ENCODE data around the gene CEP83.
"Not testable (repeated sequence)": the region's sequence is repeated elsewhere in the genome, so short reads cannot be mapped to it uniquely, and the experiment has no call there.

CEP83 gene

GRCh38 chr12:94377599-94377998 is 82.1 kb downstream of the CEP83 start:
- no peak for DNase-seq

- no peak for DNase-seq
Observed at GRCh38 chr12:94374124-94374523, 85.5 kb downstream of the CEP83 start.

GRCh38 chr12:94372461-94372860 is 87.2 kb downstream of the CEP83 start:
- DNase-seq: no peak

GRCh38 chr12:94362653-94363052 is 97.0 kb downstream of the CEP83 start:
- DNase-seq: no peak

GRCh38 chr12:94359761-94360160 is 99.9 kb downstream of the CEP83 start:
- DNase-seq: no peak

- no peak for DNase-seq
Observed at GRCh38 chr12:94353130-94353529, 106.5 kb downstream of the CEP83 start.

- no peak for DNase-seq
Observed at GRCh38 chr12:94340573-94340972, 119.1 kb downstream of the CEP83 start.

- DNase-seq: no peak
Observed at GRCh38 chr12:94338006-94338794, 121.5 kb downstream of the CEP83 start.

GRCh38 chr12:94336211-94336925 is 123.3 kb downstream of the CEP83 start:
- no peak for DNase-seq

GRCh38 chr12:94333396-94333795 is 126.3 kb downstream of the CEP83 start:
- DNase-seq: no peak

GRCh38 chr12:94329366-94329765 is 130.3 kb downstream of the CEP83 start:
- no peak for DNase-seq

GRCh38 chr12:94327809-94328208 is 131.9 kb downstream of the CEP83 start:
- DNase-seq: no peak

GRCh38 chr12:94326727-94327126 is 132.9 kb downstream of the CEP83 start:
- no peak for DNase-seq

- DNase-seq: no peak
Observed at GRCh38 chr12:94326234-94326633, 133.4 kb downstream of the CEP83 start.

- DNase-seq: no peak
Observed at GRCh38 chr12:94322346-94322745, 137.3 kb downstream of the CEP83 start.

- no peak for DNase-seq
Observed at GRCh38 chr12:94320109-94320508, 139.6 kb downstream of the CEP83 start.

- DNase-seq: no peak
Observed at GRCh38 chr12:94318181-94318580, 141.5 kb downstream of the CEP83 start.

GRCh38 chr12:94316600-94316999 is 143.1 kb downstream of the CEP83 start:
- DNase-seq: not testable (repeated sequence)

GRCh38 chr12:94312378-94312777 is 147.3 kb downstream of the CEP83 start:
- no peak for DNase-seq

- DNase-seq: no peak
Observed at GRCh38 chr12:94309373-94309772, 150.3 kb downstream of the CEP83 start.

GRCh38 chr12:94308612-94309011 is 151.1 kb downstream of the CEP83 start:
- no peak for DNase-seq

- no peak for DNase-seq
Observed at GRCh38 chr12:94305130-94305957, 154.3 kb downstream of the CEP83 start.

- peak; percentile 13 for DNase-seq
Observed at GRCh38 chr12:94304566-94305061, 155.1 kb downstream of the CEP83 start.

All from NCI-H526 treated with DMSO at 0.1 percent for 48 hours (cell line).